ENCODE data around the gene PHEX. TPM values are rescaled to one million over a fixed set of nuclear protein-coding genes. Genes with fewer than 3 reads are reported as not detected.

The PHEX gene
- total RNA-seq, 1 experiment from 2014 or later = 0.04 TPM

GRCh38 chrX:22194660-22194945 is 162.5 kb downstream of the PHEX start:
- DNase-seq (ENCODE audit: low spot score) (no peak), ATAC-seq (no peak)
- Mint-ChIP-seq H3K4me3 (no peak overlapping the region), H3K4me1 (no peaks in the 10 kb centered on the region), H3K27ac (no peak overlapping the region), H3K27me3 (ENCODE audit: low read depth) (no peaks in the 10 kb centered on the region), H3K9me3 (peaks cover 5% of the 10 kb centered on the region), H3K36me3 (no peaks in the 10 kb centered on the region)
- TF ChIP-seq ZNF671 (CRISPR knock-in tag; IDR thresholded peaks at IDR 0.05) = no peak
- no peak for TF ChIP-seq GTF2I (CRISPR knock-in tag; conservative IDR thresholded peaks at IDR 0.05)
- TF ChIP-seq CREB1 (CRISPR knock-in tag; IDR thresholded peaks at IDR 0.05) = no peak
- TF ChIP-seq, protein P1, sequence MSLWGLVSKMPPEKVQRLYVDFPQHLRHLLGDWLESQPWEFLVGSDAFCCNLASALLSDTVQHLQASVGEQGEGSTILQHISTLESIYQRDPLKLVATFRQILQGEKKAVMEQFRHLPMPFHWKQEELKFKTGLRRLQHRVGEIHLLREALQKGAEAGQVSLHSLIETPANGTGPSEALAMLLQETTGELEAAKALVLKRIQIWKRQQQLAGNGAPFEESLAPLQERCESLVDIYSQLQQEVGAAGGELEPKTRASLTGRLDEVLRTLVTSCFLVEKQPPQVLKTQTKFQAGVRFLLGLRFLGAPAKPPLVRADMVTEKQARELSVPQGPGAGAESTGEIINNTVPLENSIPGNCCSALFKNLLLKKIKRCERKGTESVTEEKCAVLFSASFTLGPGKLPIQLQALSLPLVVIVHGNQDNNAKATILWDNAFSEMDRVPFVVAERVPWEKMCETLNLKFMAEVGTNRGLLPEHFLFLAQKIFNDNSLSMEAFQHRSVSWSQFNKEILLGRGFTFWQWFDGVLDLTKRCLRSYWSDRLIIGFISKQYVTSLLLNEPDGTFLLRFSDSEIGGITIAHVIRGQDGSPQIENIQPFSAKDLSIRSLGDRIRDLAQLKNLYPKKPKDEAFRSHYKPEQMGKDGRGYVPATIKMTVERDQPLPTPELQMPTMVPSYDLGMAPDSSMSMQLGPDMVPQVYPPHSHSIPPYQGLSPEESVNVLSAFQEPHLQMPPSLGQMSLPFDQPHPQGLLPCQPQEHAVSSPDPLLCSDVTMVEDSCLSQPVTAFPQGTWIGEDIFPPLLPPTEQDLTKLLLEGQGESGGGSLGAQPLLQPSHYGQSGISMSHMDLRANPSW (CRISPR knock-in tag; conservative IDR thresholded peaks at IDR 0.05; ENCODE audit: low read depth) = no peak
- TF ChIP-seq, protein P2, sequence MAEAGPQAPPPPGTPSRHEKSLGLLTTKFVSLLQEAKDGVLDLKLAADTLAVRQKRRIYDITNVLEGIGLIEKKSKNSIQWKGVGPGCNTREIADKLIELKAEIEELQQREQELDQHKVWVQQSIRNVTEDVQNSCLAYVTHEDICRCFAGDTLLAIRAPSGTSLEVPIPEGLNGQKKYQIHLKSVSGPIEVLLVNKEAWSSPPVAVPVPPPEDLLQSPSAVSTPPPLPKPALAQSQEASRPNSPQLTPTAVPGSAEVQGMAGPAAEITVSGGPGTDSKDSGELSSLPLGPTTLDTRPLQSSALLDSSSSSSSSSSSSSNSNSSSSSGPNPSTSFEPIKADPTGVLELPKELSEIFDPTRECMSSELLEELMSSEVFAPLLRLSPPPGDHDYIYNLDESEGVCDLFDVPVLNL (CRISPR knock-in tag; IDR thresholded peaks at IDR 0.05; ENCODE audit: borderline replicate concordance, low read depth) = no peak
- ChIA-PET POLR2A (no interaction called here), CTCF (no interaction called here)

DNA sequence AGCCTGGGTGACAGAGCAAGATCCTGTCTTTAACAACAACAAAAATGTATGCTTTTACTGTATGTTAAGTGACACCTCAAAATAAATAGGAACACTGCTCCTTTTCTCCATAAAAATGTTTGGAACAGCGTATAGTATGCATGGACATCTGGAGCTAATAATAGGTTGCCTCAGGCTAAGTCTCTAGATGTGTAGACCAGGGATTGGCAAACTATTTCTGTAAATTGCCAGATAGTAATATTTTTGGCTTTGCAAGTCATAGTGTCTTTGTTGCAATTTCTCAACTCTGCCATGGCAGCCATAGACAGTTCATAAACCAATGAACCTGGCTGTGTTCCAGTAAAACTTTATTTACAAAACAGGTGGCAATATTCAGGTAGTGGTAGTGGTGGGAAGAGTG is 164.0 kb downstream of the PHEX start:
- ATAC-seq = no peak
- TF ChIP-seq ZNF281 (CRISPR knock-in tag; IDR thresholded peaks at IDR 0.05) (no peak), CREM (CRISPR knock-in tag; IDR thresholded peaks at IDR 0.05) (no peak), JUN (CRISPR knock-in tag; IDR thresholded peaks at IDR 0.05) (no peak), CREB1 (CRISPR knock-in tag; IDR thresholded peaks at IDR 0.05) (no peak), TEAD4 (CRISPR knock-in tag; IDR thresholded peaks at IDR 0.05) (no peak), MXD4 (CRISPR knock-in tag; IDR thresholded peaks at IDR 0.05; ENCODE audit: borderline replicate concordance) (no peak), SMAD4 (CRISPR knock-in tag; IDR thresholded peaks at IDR 0.05) (no peak), RORB (CRISPR knock-in tag; IDR thresholded peaks at IDR 0.05) (no peak), ZNF416 (CRISPR knock-in tag; IDR thresholded peaks at IDR 0.05) (no peak), TP53 (CRISPR knock-in tag; IDR thresholded peaks at IDR 0.05) (no peak)
- TF ChIP-seq, protein P3, sequence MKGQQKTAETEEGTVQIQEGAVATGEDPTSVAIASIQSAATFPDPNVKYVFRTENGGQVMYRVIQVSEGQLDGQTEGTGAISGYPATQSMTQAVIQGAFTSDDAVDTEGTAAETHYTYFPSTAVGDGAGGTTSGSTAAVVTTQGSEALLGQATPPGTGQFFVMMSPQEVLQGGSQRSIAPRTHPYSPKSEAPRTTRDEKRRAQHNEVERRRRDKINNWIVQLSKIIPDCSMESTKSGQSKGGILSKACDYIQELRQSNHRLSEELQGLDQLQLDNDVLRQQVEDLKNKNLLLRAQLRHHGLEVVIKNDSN (CRISPR knock-in tag; IDR thresholded peaks at IDR 0.05) = no peak
- TF ChIP-seq, protein P4, sequence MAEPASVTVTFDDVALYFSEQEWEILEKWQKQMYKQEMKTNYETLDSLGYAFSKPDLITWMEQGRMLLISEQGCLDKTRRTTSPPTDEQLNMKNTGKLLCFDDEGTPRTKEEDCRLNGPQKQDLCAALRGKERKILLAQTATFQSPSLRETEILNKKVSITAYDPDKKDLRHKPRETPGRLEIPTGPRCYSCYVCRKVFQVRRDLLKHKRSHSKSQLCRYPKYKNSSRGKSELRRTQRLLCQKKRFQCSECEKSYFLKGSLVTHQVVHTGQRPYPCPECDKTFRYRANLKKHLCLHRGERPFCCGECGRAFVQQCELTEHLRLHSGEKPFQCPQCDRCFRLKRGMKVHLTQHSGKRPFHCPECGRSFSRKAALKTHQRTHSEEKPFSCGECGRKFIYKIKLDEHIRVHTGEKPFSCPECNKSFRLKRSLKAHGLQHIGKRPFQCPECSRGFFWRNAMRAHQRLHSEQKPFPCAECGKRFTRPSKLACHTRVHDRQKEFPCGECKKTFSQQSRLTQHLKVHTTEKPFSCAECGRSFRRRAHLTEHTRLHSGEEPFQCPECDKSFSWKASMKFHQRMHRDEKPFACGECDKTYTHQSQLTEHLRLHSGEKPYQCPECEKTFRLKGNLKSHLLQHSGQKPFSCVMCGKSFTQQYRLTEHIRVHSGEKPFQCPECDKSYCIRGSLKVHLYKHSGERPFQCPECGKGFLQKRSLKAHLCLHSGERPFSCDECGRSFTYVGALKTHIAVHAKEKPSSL (CRISPR knock-in tag; conservative IDR thresholded peaks at IDR 0.05) = no peak
- TF ChIP-seq, protein P5, sequence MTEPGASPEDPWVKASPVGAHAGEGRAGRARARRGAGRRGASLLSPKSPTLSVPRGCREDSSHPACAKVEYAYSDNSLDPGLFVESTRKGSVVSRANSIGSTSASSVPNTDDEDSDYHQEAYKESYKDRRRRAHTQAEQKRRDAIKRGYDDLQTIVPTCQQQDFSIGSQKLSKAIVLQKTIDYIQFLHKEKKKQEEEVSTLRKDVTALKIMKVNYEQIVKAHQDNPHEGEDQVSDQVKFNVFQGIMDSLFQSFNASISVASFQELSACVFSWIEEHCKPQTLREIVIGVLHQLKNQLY (CRISPR knock-in tag; IDR thresholded peaks at IDR 0.05) = no peak
- H3K4me3 Mint-ChIP-seq = no peak overlapping the region
- no peak overlapping the region for H3K27ac Mint-ChIP-seq
- H3K4me1 Mint-ChIP-seq = no peaks in the 10 kb centered on the region
- POLR2A ChIA-PET = no interaction called here
- CTCF ChIA-PET = interaction anchor here (1.4 kb wide), 1 partner anchor 211 kb away, joined by 7 read pairs; no protein-coding TSS in a partner anchor
- no peaks in the 10 kb centered on the region for H3K27me3 Mint-ChIP-seq (ENCODE audit: low read depth)
- DNase-seq (ENCODE audit: low spot score) = no peak
- no peaks in the 10 kb centered on the region for H3K36me3 Mint-ChIP-seq
- peaks cover 5% of the 10 kb centered on the region for H3K9me3 Mint-ChIP-seq
